GM20431 (cell line): ENCODE data around the gene CEP55.

Experiments
- in situ Hi-C: fragments of 300-500 bp; cut with MseI, MboI; formaldehyde crosslinking; loops from one replicate; pipeline ENCODE4 v1.15.0; 2020; ENCODE audit warnings: low sequenced_read_pairs; ENCODE audit not compliant: unreplicated experiment

CEP55 gene

GRCh38 chr10:93554316-93554663 is 57.9 kb downstream of the CEP55 start:
- in situ Hi-C loops, result no loop called here

GRCh38 chr10:93554760-93555432 is 58.5 kb downstream of the CEP55 start:
- in situ Hi-C loops, result no loop called here

- in situ Hi-C loops, result no loop called here
Measured at GRCh38 chr10:93559490-93559889, 63.1 kb downstream of the CEP55 start.

- in situ Hi-C loops, result no loop called here
Measured at GRCh38 chr10:93560541-93560940, 64.1 kb downstream of the CEP55 start.

- in situ Hi-C loops, result no loop called here
Measured at GRCh38 chr10:93565446-93565845, 69.0 kb downstream of the CEP55 start.

GRCh38 chr10:93566435-93567276 is 70.2 kb downstream of the CEP55 start, which contains the start of gene FFAR4:
Gene FFAR4, plus strand, starts transcription at chr10:93566665. Its CDS starts 56 bp downstream, at chr10:93566721.
- in situ Hi-C loops, result no loop called here

- in situ Hi-C loops, result no loop called here
Measured at GRCh38 chr10:93567277-93568104, 71.1 kb downstream of the CEP55 start.

- in situ Hi-C loops, result no loop called here
Measured at GRCh38 chr10:93568105-93568390, 71.6 kb downstream of the CEP55 start.

GRCh38 chr10:93570383-93570782 is 74.0 kb downstream of the CEP55 start:
- in situ Hi-C loops, result no loop called here

GRCh38 chr10:93572606-93573005 is 76.2 kb downstream of the CEP55 start:
- in situ Hi-C loops, result no loop called here

GRCh38 chr10:93573051-93573909 is 76.9 kb downstream of the CEP55 start:
- in situ Hi-C loops, result no loop called here

- in situ Hi-C loops, result no loop called here
Measured at GRCh38 chr10:93573924-93574323, 77.5 kb downstream of the CEP55 start.

- in situ Hi-C loops, result no loop called here
Measured at GRCh38 chr10:93576888-93577287, 80.5 kb downstream of the CEP55 start.

- in situ Hi-C loops, result no loop called here
Measured at GRCh38 chr10:93577565-93577964, 81.2 kb downstream of the CEP55 start.
